Ectodermal cell (in vitro differentiated cells): ENCODE measurements around the gene TENM3.

ENCODE experiments used
- H3K27ac ChIP-seq: 2 replicates; pipeline ENCODE4 v1.7.0; 2013; ENCODE audit warnings: mild to moderate bottlenecking, low read depth, low read length; ENCODE audit not compliant: insufficient read depth, poor library complexity, severe bottlenecking
- H3K27me3 ChIP-seq: 2 replicates; pipeline ENCODE4 v1.7.0; 2013; ENCODE audit warnings: mild to moderate bottlenecking, low read length; ENCODE audit not compliant: insufficient read depth, control insufficient read depth, poor library complexity, severe bottlenecking
- H3K36me3 ChIP-seq: one replicate; pipeline ENCODE4 v1.7.0; 2013; ENCODE audit warnings: low read length; ENCODE audit not compliant: control insufficient read depth, insufficient read depth
- H3K4me1 ChIP-seq: one replicate; pipeline ENCODE4 v1.7.0; 2013; ENCODE audit warnings: low read length; ENCODE audit not compliant: control insufficient read depth, insufficient read depth
- H3K4me3 ChIP-seq: 2 replicates; pipeline ENCODE4 v1.7.0; 2013; ENCODE audit warnings: low read depth, low read length, control low read depth; ENCODE audit not compliant: insufficient read depth
- H3K9me3 ChIP-seq: 2 replicates; pipeline ENCODE4 v1.7.0; 2013; ENCODE audit warnings: mild to moderate bottlenecking, low read length, moderate library complexity; ENCODE audit not compliant: control insufficient read depth
- WGBS, 2 experiments: methylation state at CpG; one replicate each; pipeline ENCODE4 v1.1.7; 2013; ENCODE audit warnings: missing lambda C conversion rate in 2 of 2; 5-methylcytosine and 5-hydroxymethylcytosine counted together

Gene TENM3

GRCh38 chr4:182208526-182209050 is 34.6 kb upstream of the TENM3 start:
- Histone ChIP-seq H3K4me1 (peaks cover 24% of the 10 kb centered on the region), H3K27ac (no peak overlapping the region), H3K9me3 (no peaks in the 10 kb centered on the region), H3K4me3 (no peak overlapping the region), H3K36me3 (no peaks in the 10 kb centered on the region), H3K27me3 (no peaks in the 10 kb centered on the region)
- 93 to 95% methylated on average over 6 of the region's 6 CpGs for WGBS, 2 experiments

GRCh38 chr4:182212211-182212761 is 30.9 kb upstream of the TENM3 start:
- Histone ChIP-seq H3K36me3 (no peaks in the 10 kb centered on the region), H3K4me1 (peaks cover 17% of the 10 kb centered on the region), H3K9me3 (no peaks in the 10 kb centered on the region), H3K27me3 (no peaks in the 10 kb centered on the region), H3K27ac (peak overlapping the region; percentile 17), H3K4me3 (no peak overlapping the region)
- 77 to 81% methylated on average over 11 of the region's 11 CpGs for WGBS, 2 experiments

GRCh38 chr4:182213004-182213403 is 30.2 kb upstream of the TENM3 start:
- WGBS, 2 experiments = 82 to 100% methylated on average over 1 of the region's 1 CpG
- Histone ChIP-seq H3K27ac (peak overlapping the region; percentile 17), H3K36me3 (no peaks in the 10 kb centered on the region), H3K4me3 (no peak overlapping the region), H3K27me3 (no peaks in the 10 kb centered on the region), H3K9me3 (no peaks in the 10 kb centered on the region), H3K4me1 (peaks cover 13% of the 10 kb centered on the region)

- no peak overlapping the region for H3K27ac ChIP-seq
- H3K9me3 ChIP-seq = no peaks in the 10 kb centered on the region
These were observed 28.1 kb upstream of the TENM3 start for GRCh38 chr4:182215148-182215547.

GRCh38 chr4:182216005-182216404 is 27.2 kb upstream of the TENM3 start:
- Histone ChIP-seq H3K4me1 (peaks cover 10% of the 10 kb centered on the region), H3K9me3 (no peaks in the 10 kb centered on the region), H3K27me3 (no peaks in the 10 kb centered on the region), H3K27ac (no peak overlapping the region), H3K4me3 (no peak overlapping the region), H3K36me3 (no peaks in the 10 kb centered on the region)
- 95 to 97% methylated on average over 5 of the region's 5 CpGs for WGBS, 2 experiments

More at GRCh38 chr4:182215148-182215547, 28.1 kb upstream of the TENM3 start:
- H3K4me1 ChIP-seq = peaks cover 10% of the 10 kb centered on the region
- H3K4me3 ChIP-seq = no peak overlapping the region
- WGBS, 2 experiments = 83 to 87% methylated on average over 3 of the region's 3 CpGs
- H3K27me3 ChIP-seq = no peaks in the 10 kb centered on the region
- no peaks in the 10 kb centered on the region for H3K36me3 ChIP-seq

- WGBS, 2 experiments = 89 to 92% methylated on average over 6 of the region's 6 CpGs
- no peaks in the 10 kb centered on the region for H3K9me3 ChIP-seq
- H3K27ac ChIP-seq = no peak overlapping the region
- H3K4me1 ChIP-seq = no peaks in the 10 kb centered on the region
- H3K36me3 ChIP-seq = no peaks in the 10 kb centered on the region
- H3K4me3 ChIP-seq = no peak overlapping the region
- no peaks in the 10 kb centered on the region for H3K27me3 ChIP-seq
These were observed 23.7 kb upstream of the TENM3 start for GRCh38 chr4:182219411-182220056.

- Histone ChIP-seq H3K27me3 (no peaks in the 10 kb centered on the region), H3K4me3 (no peak overlapping the region), H3K27ac (no peak overlapping the region), H3K4me1 (no peaks in the 10 kb centered on the region), H3K9me3 (no peaks in the 10 kb centered on the region), H3K36me3 (no peaks in the 10 kb centered on the region)
- 94 to 98% methylated on average over 5 of the region's 5 CpGs for WGBS, 2 experiments
These were observed 21.2 kb upstream of the TENM3 start for GRCh38 chr4:182221987-182222386.

GRCh38 chr4:182222766-182223165 is 20.4 kb upstream of the TENM3 start:
- Histone ChIP-seq H3K4me3 (no peak overlapping the region), H3K9me3 (no peaks in the 10 kb centered on the region), H3K4me1 (no peaks in the 10 kb centered on the region), H3K27ac (no peak overlapping the region), H3K27me3 (no peaks in the 10 kb centered on the region), H3K36me3 (no peaks in the 10 kb centered on the region)
- 73 to 90% methylated on average over 2 of the region's 2 CpGs for WGBS, 2 experiments

- H3K4me3 ChIP-seq = no peak overlapping the region
- H3K4me1 ChIP-seq = no peaks in the 10 kb centered on the region
- H3K9me3 ChIP-seq = no peaks in the 10 kb centered on the region
- no peaks in the 10 kb centered on the region for H3K27me3 ChIP-seq
- no peak overlapping the region for H3K27ac ChIP-seq
- H3K36me3 ChIP-seq = no peaks in the 10 kb centered on the region
- WGBS, 2 experiments = 91 to 97% methylated on average over 3 of the region's 4 CpGs
These were observed 19.5 kb upstream of the TENM3 start for GRCh38 chr4:182223708-182224107.

- Histone ChIP-seq H3K27me3 (no peaks in the 10 kb centered on the region), H3K36me3 (no peaks in the 10 kb centered on the region), H3K27ac (no peak overlapping the region), H3K4me1 (no peaks in the 10 kb centered on the region), H3K9me3 (no peaks in the 10 kb centered on the region), H3K4me3 (no peak overlapping the region)
- 93 to 95% methylated on average over 6 to 7 of the region's 9 CpGs for WGBS, 2 experiments
These were observed 18.9 kb upstream of the TENM3 start for GRCh38 chr4:182224192-182224850.
